Breast epithelium (tissue), 3 donors: ENCODE data around the gene DMD.

ENCODE experiments used
- CTCF ChIP-seq, 3 donors: fragments of 450-650 bp; IDR thresholded peaks; one replicate each; pipeline ENCODE4 v1.5.1; 2016 to 2017; ENCODE audit warnings: antibody characterized with exemption in 3 of 3, mild to moderate bottlenecking in 3 of 3, moderate library complexity in 3 of 3
- POLR2A ChIP-seq: fragments of 450-650 bp; IDR thresholded peaks from one replicate; pipeline ENCODE4 v1.6.1; 2016; ENCODE audit warnings: antibody characterized with exemption, mild to moderate bottlenecking, moderate library complexity
- POLR2AphosphoS5 ChIP-seq, 3 donors: sonication (generic); formaldehyde crosslinking; IDR thresholded peaks; one replicate each; pipeline ENCODE4 v1.6.1; 2017; ENCODE audit warnings: antibody characterized with exemption in 3 of 3

DNA sequence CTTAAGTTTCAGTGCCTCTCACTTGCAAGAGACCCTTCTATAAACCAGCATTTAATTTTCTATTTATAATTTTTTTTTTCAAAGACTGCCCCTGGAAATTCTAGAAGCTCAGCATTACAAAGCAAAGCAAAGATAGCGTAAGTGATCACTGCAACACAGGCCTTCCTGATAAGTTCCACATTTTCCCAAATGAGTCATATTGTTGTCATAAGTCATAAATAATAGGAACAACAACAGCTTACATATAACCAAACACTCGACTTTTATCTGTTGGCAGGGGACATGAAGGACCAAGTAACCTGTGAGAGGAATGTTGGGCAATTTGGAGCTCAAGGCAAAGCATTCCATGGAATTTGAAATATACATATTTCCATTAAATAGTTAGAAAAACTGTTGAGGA, 815.5 kb downstream of the DMD start:
- no peak for TF ChIP-seq POLR2AphosphoS5 (IDR thresholded peaks at IDR 0.05)
- TF ChIP-seq CTCF (IDR thresholded peaks at IDR 0.05) = no peak
- TF ChIP-seq POLR2A = no peak
